ENCODE measurements around the gene P2RY11. TPM values are rescaled to one million over a fixed set of nuclear protein-coding genes. Genes with fewer than 3 reads are reported as not detected.
A peak's percentile ranks its signal among the peaks of the same experiment; 100 is the strongest.

Gene P2RY11
- total RNA-seq, 1 donor from 2014 or later: 19.3 TPM

DNA sequence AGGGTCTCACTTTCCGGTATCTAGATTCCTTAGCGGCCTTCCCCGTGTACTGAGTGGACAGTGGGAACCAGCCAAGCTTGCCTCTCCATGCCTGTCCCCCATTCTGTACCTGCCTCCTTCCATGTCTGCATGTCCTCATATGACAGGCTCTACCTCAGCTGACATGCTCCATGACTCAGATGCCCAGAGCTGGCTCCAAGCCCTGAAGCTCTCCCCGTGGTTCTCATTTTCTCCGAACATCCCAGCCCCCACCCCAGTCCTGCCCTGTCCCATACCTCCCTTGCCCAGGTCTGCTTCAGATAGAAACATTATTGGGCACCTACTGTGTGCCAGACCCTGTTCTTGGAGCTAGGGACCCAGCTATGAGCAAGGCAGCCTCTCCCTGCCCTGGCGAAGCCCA, 42.4 kb upstream of the P2RY11 start:
- H2AFZ ChIP-seq (ENCODE audit: low read depth, low read length): no peak overlapping the region
- no peak overlapping the region for H3K4me2 ChIP-seq (ENCODE audit: low read length)
- TF ChIP-seq, protein P1, sequence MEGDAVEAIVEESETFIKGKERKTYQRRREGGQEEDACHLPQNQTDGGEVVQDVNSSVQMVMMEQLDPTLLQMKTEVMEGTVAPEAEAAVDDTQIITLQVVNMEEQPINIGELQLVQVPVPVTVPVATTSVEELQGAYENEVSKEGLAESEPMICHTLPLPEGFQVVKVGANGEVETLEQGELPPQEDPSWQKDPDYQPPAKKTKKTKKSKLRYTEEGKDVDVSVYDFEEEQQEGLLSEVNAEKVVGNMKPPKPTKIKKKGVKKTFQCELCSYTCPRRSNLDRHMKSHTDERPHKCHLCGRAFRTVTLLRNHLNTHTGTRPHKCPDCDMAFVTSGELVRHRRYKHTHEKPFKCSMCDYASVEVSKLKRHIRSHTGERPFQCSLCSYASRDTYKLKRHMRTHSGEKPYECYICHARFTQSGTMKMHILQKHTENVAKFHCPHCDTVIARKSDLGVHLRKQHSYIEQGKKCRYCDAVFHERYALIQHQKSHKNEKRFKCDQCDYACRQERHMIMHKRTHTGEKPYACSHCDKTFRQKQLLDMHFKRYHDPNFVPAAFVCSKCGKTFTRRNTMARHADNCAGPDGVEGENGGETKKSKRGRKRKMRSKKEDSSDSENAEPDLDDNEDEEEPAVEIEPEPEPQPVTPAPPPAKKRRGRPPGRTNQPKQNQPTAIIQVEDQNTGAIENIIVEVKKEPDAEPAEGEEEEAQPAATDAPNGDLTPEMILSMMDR (IDR thresholded peaks at IDR 0.05; ENCODE audit: insufficient read depth, low read depth, low read length): no peak
- no peak for TF ChIP-seq EZH2 (IDR thresholded peaks at IDR 0.05; ENCODE audit: insufficient read depth, low read length)
- no peaks in the 10 kb centered on the region for H3K9me3 ChIP-seq (ENCODE audit: insufficient read depth, low read depth, low read length)
- no peak overlapping the region for H3K9ac ChIP-seq (ENCODE audit: low read length)
- DNase-seq (ENCODE audit: low read depth): no peak
- peaks cover 6% of the 10 kb centered on the region for H3K27me3 ChIP-seq (ENCODE audit: insufficient read depth, low read length)
- H4K20me1 ChIP-seq (ENCODE audit: insufficient read depth, low read length): no peaks in the 10 kb centered on the region
- Mint-ChIP-seq H3K4me1 (ENCODE audit: low read depth, unreplicated experiment) (no peaks in the 10 kb centered on the region), H3K27ac (ENCODE audit: unreplicated experiment) (no peak overlapping the region), H3K4me3 (ENCODE audit: unreplicated experiment) (no peak overlapping the region), H3K9me3 (ENCODE audit: unreplicated experiment) (peaks cover 12% of the 10 kb centered on the region), H3K27me3 (ENCODE audit: low read depth, unreplicated experiment) (peaks cover 65% of the 10 kb centered on the region), H3K36me3 (ENCODE audit: low read depth, unreplicated experiment) (no peaks in the 10 kb centered on the region)
- H3K4me3 ChIP-seq (ENCODE audit: insufficient read depth, low read depth, low read length): no peak overlapping the region
- H3K27ac ChIP-seq (ENCODE audit: low read depth, low read length): no peak overlapping the region
- no peaks in the 10 kb centered on the region for H3K79me2 ChIP-seq (ENCODE audit: insufficient read depth, low read length)
- FAIRE-seq: no peak
- H3K36me3 ChIP-seq (ENCODE audit: insufficient read depth, low read length): no peaks in the 10 kb centered on the region
- H3K4me1 ChIP-seq (ENCODE audit: insufficient read depth, low read length): no peaks in the 10 kb centered on the region

DNA sequence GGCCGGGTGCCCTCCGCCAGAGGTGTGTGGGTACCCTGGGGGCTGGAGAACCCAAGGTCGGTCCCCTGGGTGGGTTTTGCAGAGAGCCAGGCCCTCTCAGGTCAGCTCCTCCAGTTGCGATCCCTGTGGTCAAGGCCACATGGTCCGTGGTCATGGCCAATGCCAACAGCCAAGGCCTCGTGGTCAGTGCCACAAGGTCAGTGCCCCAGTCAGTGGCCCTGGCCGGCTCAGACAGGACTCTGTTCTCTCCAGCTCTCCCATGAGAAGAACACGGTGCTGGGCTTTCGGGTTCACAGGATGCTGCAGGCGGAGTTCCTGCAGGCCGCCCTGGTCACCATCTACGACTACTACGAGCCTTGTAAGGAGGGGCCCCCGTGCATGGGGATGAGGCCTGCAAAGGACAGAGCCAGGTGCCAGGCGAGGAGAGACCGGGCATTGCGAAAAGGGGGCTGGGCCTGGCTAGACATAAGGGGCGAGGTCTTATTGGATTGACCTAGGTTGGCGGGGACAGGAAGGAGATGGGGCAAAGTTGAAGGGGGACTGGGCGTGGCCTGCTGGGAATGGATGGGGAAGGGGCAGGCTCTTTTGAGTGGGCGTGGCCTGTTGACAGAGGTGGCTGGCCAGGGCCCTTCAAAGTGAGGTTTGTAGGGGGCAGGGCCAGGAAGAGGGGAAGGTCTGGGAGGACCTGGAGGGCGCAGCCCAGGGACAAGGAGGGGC, 40.6 kb upstream of the P2RY11 start:
- Histone ChIP-seq H3K4me1 (ENCODE audit: insufficient read depth, low read length) (no peaks in the 10 kb centered on the region), H3K9me3 (ENCODE audit: insufficient read depth, low read depth, low read length) (no peaks in the 10 kb centered on the region), H3K79me2 (ENCODE audit: insufficient read depth, low read length) (no peaks in the 10 kb centered on the region), H3K27ac (ENCODE audit: low read depth, low read length) (no peak overlapping the region), H3K4me3 (ENCODE audit: insufficient read depth, low read depth, low read length) (no peak overlapping the region), H2AFZ (ENCODE audit: low read depth, low read length) (no peak overlapping the region), H3K27me3 (ENCODE audit: insufficient read depth, low read length) (peaks cover 5% of the 10 kb centered on the region), H3K36me3 (ENCODE audit: insufficient read depth, low read length) (no peaks in the 10 kb centered on the region), H3K9ac (ENCODE audit: low read length) (no peak overlapping the region), H4K20me1 (ENCODE audit: insufficient read depth, low read length) (no peaks in the 10 kb centered on the region), H3K4me2 (ENCODE audit: low read length) (no peak overlapping the region)
- TF ChIP-seq, protein P1 (IDR thresholded peaks at IDR 0.05; ENCODE audit: insufficient read depth, low read depth, low read length): no peak
- no peak for TF ChIP-seq EZH2 (IDR thresholded peaks at IDR 0.05; ENCODE audit: insufficient read depth, low read length)
- Mint-ChIP-seq H3K9me3 (ENCODE audit: unreplicated experiment) (peaks cover 7% of the 10 kb centered on the region), H3K27me3 (ENCODE audit: low read depth, unreplicated experiment) (peaks cover 53% of the 10 kb centered on the region), H3K27ac (ENCODE audit: unreplicated experiment) (no peak overlapping the region), H3K4me1 (ENCODE audit: low read depth, unreplicated experiment) (no peaks in the 10 kb centered on the region), H3K4me3 (ENCODE audit: unreplicated experiment) (no peak overlapping the region), H3K36me3 (ENCODE audit: low read depth, unreplicated experiment) (no peaks in the 10 kb centered on the region)
- FAIRE-seq: no peak
- no peak for DNase-seq (ENCODE audit: low read depth)

DNA sequence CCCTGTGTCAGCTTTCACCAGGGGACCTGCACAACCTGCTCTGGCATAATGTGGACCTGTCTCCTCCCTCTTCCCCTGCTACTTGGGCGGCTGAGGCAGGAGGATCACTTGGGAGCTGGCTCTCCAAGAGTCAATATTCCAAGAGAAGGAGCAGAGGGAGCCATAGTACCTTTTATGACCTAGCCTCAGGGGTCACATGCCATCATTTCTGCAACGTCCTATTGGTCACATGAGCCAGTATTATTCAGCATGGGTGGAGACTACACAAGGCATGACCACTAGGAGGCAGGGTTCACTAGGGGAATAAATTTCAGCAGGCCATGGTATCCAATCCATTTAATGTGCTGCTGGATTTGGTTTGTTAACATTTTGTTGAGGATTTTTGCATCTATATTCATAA, 37.3 kb upstream of the P2RY11 start:
- Histone ChIP-seq H3K9me3 (ENCODE audit: insufficient read depth, low read depth, low read length) (no peaks in the 10 kb centered on the region), H3K36me3 (ENCODE audit: insufficient read depth, low read length) (no peaks in the 10 kb centered on the region), H3K27me3 (ENCODE audit: insufficient read depth, low read length) (peaks cover 5% of the 10 kb centered on the region), H2AFZ (ENCODE audit: low read depth, low read length) (no peak overlapping the region), H3K79me2 (ENCODE audit: insufficient read depth, low read length) (no peaks in the 10 kb centered on the region), H3K4me3 (ENCODE audit: insufficient read depth, low read depth, low read length) (no peak overlapping the region), H3K27ac (ENCODE audit: low read depth, low read length) (no peak overlapping the region), H4K20me1 (ENCODE audit: insufficient read depth, low read length) (no peaks in the 10 kb centered on the region), H3K4me1 (ENCODE audit: insufficient read depth, low read length) (no peaks in the 10 kb centered on the region), H3K9ac (ENCODE audit: low read length) (no peak overlapping the region), H3K4me2 (ENCODE audit: low read length) (no peak overlapping the region)
- Mint-ChIP-seq H3K4me3 (ENCODE audit: unreplicated experiment) (no peak overlapping the region), H3K27ac (ENCODE audit: unreplicated experiment) (no peak overlapping the region), H3K9me3 (ENCODE audit: unreplicated experiment) (peaks cover 2% of the 10 kb centered on the region), H3K27me3 (ENCODE audit: low read depth, unreplicated experiment) (peaks cover 49% of the 10 kb centered on the region), H3K4me1 (ENCODE audit: low read depth, unreplicated experiment) (no peaks in the 10 kb centered on the region), H3K36me3 (ENCODE audit: low read depth, unreplicated experiment) (no peaks in the 10 kb centered on the region)
- no peak for TF ChIP-seq EZH2 (IDR thresholded peaks at IDR 0.05; ENCODE audit: insufficient read depth, low read length)
- TF ChIP-seq, protein P1 (IDR thresholded peaks at IDR 0.05; ENCODE audit: insufficient read depth, low read depth, low read length): peak; percentile 29
- DNase-seq (ENCODE audit: low read depth) (no peak), FAIRE-seq (no peak)

Measured in astrocyte (in vitro differentiated cells and primary cell).